WTC11 (cell line): ENCODE data around the gene ZSWIM9. TPM values are rescaled to one million over a fixed set of nuclear protein-coding genes. Genes with fewer than 3 reads are reported as not detected.

ENCODE experiments used
- ATAC-seq: fragments of 200-7000 bp; cut with Tn5 transposase; 2 replicates; pipeline ENCODE4 v1.10.0; 2021; ENCODE audit warnings: mild to moderate bottlenecking, moderate library complexity
- CTCF ChIA-PET: fragments of 300-600 bp; sonication (Branson Sonifier 250); formaldehyde crosslinking; loops from one replicate; lab custom pipeline; 2021; ENCODE audit warnings: antibody characterized with exemption; lab: Charles Lee
- POLR2A ChIA-PET: fragments of 350-600 bp; sonication (Branson Sonifier 250); formaldehyde crosslinking; loops from one replicate; lab custom pipeline; 2021; ENCODE audit warnings: antibody characterized with exemption; lab: Charles Lee
- DNase-seq: peaks from one replicate; pipeline ENCODE4 v3.0.0; 2021; ENCODE audit warnings: low spot score
- H3K27ac Mint-ChIP-seq: 2 replicates; pipeline ENCODE4 v1.8.0; 2021; ENCODE audit warnings: mixed read lengths
- H3K27me3 Mint-ChIP-seq: 2 replicates; pipeline ENCODE4 v1.8.0; 2021; ENCODE audit warnings: low read depth, mild to moderate bottlenecking, moderate library complexity, mixed read lengths
- H3K36me3 Mint-ChIP-seq: 2 replicates; pipeline ENCODE4 v1.8.0; 2021; ENCODE audit warnings: mixed read lengths
- H3K4me1 Mint-ChIP-seq: 2 replicates; pipeline ENCODE4 v1.8.0; 2022; ENCODE audit warnings: mixed read lengths
- H3K4me3 Mint-ChIP-seq: 2 replicates; pipeline ENCODE4 v1.8.0; 2021; ENCODE audit warnings: mild to moderate bottlenecking, moderate library complexity, mixed read lengths
- H3K9me3 Mint-ChIP-seq: 2 replicates; pipeline ENCODE4 v1.8.0; 2021; ENCODE audit warnings: mixed read lengths
- CREB1 ChIP-seq: sonication (generic); formaldehyde crosslinking; IDR thresholded peaks from 2 replicates; pipeline ENCODE4 v1.8.0; 2023; ENCODE audit warnings: mild to moderate bottlenecking, missing genetic modification reagents
- CREM ChIP-seq: sonication (generic); formaldehyde crosslinking; IDR thresholded peaks from 2 replicates; pipeline ENCODE4 v1.8.1; 2022; ENCODE audit warnings: mild to moderate bottlenecking, missing genetic modification reagents, moderate library complexity
- GABPB1 ChIP-seq: sonication (generic); formaldehyde crosslinking; IDR thresholded peaks from 2 replicates; pipeline ENCODE4 v1.8.1; 2023; ENCODE audit warnings: mild to moderate bottlenecking, missing genetic modification reagents
- MXD4 ChIP-seq: fragments of 250-450 bp; sonication (Bioruptor Pico); IDR thresholded peaks from 2 replicates; pipeline ENCODE4 v1.8.0; 2021; ENCODE audit warnings: mild to moderate bottlenecking, moderate library complexity, borderline replicate concordance
- NFYB ChIP-seq: sonication (generic); formaldehyde crosslinking; conservative IDR thresholded peaks from 2 replicates; pipeline ENCODE4 v1.8.0; 2022; ENCODE audit warnings: low read depth, missing genetic modification reagents
- NR3C1 ChIP-seq: sonication (generic); formaldehyde crosslinking; conservative IDR thresholded peaks from 2 replicates; pipeline ENCODE4 v1.8.1; 2023; ENCODE audit warnings: low read depth, mild to moderate bottlenecking, missing genetic modification reagents
- OVOL2 ChIP-seq: fragments of 250-450 bp; sonication (Bioruptor Pico); IDR thresholded peaks from 2 replicates; pipeline ENCODE4 v1.9.0; 2021; ENCODE audit warnings: mild to moderate bottlenecking, borderline replicate concordance
- RORB ChIP-seq: fragments of 250-450 bp; sonication (Bioruptor Pico); IDR thresholded peaks from 2 replicates; pipeline ENCODE4 v1.9.0; 2021; ENCODE audit warnings: mild to moderate bottlenecking
- TEAD4 ChIP-seq: sonication (generic); formaldehyde crosslinking; IDR thresholded peaks from 2 replicates; pipeline ENCODE4 v1.8.0; 2022; ENCODE audit warnings: mild to moderate bottlenecking, missing genetic modification reagents
- ZNF416 ChIP-seq: fragments of 250-450 bp; sonication (Bioruptor Pico); IDR thresholded peaks from 2 replicates; pipeline ENCODE4 v1.9.0; 2021; ENCODE audit warnings: mild to moderate bottlenecking, inconsistent platforms
- total RNA-seq: library from RNA; stranded (reverse); gene quantifications from 3 replicates; pipeline ENCODE4 v1.2.3, GENCODE V29; 2021
- TF ChIP-seq, protein P1 (sequence below): fragments of 250-450 bp; sonication (Bioruptor Pico); IDR thresholded peaks from 2 replicates; pipeline ENCODE4 v1.9.0; 2021; ENCODE audit warnings: mild to moderate bottlenecking, borderline replicate concordance
- TF ChIP-seq, protein P2 (sequence below): sonication (generic); formaldehyde crosslinking; conservative IDR thresholded peaks from 2 replicates; pipeline ENCODE4 v1.8.1; 2023; ENCODE audit warnings: mild to moderate bottlenecking, low read depth, missing genetic modification reagents, moderate library complexity
- TF ChIP-seq, protein P3 (sequence below): sonication (generic); formaldehyde crosslinking; IDR thresholded peaks from 2 replicates; pipeline ENCODE4 v1.8.0; 2022; ENCODE audit warnings: mild to moderate bottlenecking, missing genetic modification reagents
- TF ChIP-seq, protein P4 (sequence below): sonication (generic); formaldehyde crosslinking; IDR thresholded peaks from 2 replicates; pipeline ENCODE4 v1.8.0; 2023; ENCODE audit warnings: missing genetic modification reagents, mild to moderate bottlenecking, borderline replicate concordance
- TF ChIP-seq, protein P5 (sequence below): sonication (generic); formaldehyde crosslinking; IDR thresholded peaks from 2 replicates; pipeline ENCODE4 v1.8.1; 2022; ENCODE audit warnings: missing genetic modification reagents, borderline replicate concordance
- TF ChIP-seq, protein P6 (sequence below): fragments of 250-450 bp; sonication (Bioruptor Pico); IDR thresholded peaks from 2 replicates; pipeline ENCODE4 v1.9.0; 2021; ENCODE audit warnings: mild to moderate bottlenecking
- TF ChIP-seq, protein P7 (sequence below): sonication (generic); formaldehyde crosslinking; IDR thresholded peaks from 2 replicates; pipeline ENCODE4 v1.8.1; 2023; ENCODE audit warnings: mild to moderate bottlenecking, missing genetic modification reagents, moderate library complexity

The ZSWIM9 gene
- total RNA-seq, 1 experiment from 2014 or later, result 12.8 TPM

DNA sequence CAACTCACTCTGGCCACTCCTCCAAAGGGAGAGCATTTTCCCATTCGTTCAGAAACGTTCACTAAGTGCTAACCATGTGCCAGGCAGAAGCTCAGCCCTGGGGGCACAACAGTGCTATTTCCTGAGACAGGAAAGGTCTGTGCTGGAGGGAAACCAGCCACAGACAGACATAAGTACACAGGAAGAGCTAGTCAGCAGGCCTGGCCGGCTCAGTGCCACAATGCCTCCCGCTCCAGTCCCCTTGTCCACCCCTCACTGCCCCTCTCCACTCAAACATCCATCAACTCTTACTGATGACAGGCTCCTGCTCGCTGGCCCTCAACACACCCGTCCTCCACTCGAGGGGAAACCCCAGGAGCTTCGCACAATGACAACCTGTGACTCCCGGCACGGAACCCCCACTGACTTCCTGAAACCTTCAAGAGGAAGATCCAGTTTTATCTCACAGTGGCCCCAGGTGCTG, 48.5 kb upstream of the ZSWIM9 start:
- ChIA-PET CTCF (no interaction called here), POLR2A (no interaction called here)
- H3K4me1 Mint-ChIP-seq, result no peaks in the 10 kb centered on the region
- no peak overlapping the region for H3K27ac Mint-ChIP-seq
- no peak for DNase-seq
- ATAC-seq, result no peak
- peaks cover 66% of the 10 kb centered on the region for H3K36me3 Mint-ChIP-seq
- TF ChIP-seq NFYB (CRISPR knock-in tag), result no peak
- TF ChIP-seq, protein P1, sequence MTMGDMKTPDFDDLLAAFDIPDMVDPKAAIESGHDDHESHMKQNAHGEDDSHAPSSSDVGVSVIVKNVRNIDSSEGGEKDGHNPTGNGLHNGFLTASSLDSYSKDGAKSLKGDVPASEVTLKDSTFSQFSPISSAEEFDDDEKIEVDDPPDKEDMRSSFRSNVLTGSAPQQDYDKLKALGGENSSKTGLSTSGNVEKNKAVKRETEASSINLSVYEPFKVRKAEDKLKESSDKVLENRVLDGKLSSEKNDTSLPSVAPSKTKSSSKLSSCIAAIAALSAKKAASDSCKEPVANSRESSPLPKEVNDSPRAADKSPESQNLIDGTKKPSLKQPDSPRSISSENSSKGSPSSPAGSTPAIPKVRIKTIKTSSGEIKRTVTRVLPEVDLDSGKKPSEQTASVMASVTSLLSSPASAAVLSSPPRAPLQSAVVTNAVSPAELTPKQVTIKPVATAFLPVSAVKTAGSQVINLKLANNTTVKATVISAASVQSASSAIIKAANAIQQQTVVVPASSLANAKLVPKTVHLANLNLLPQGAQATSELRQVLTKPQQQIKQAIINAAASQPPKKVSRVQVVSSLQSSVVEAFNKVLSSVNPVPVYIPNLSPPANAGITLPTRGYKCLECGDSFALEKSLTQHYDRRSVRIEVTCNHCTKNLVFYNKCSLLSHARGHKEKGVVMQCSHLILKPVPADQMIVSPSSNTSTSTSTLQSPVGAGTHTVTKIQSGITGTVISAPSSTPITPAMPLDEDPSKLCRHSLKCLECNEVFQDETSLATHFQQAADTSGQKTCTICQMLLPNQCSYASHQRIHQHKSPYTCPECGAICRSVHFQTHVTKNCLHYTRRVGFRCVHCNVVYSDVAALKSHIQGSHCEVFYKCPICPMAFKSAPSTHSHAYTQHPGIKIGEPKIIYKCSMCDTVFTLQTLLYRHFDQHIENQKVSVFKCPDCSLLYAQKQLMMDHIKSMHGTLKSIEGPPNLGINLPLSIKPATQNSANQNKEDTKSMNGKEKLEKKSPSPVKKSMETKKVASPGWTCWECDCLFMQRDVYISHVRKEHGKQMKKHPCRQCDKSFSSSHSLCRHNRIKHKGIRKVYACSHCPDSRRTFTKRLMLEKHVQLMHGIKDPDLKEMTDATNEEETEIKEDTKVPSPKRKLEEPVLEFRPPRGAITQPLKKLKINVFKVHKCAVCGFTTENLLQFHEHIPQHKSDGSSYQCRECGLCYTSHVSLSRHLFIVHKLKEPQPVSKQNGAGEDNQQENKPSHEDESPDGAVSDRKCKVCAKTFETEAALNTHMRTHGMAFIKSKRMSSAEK (CRISPR knock-in tag), result no peak
- TF ChIP-seq, protein P2, sequence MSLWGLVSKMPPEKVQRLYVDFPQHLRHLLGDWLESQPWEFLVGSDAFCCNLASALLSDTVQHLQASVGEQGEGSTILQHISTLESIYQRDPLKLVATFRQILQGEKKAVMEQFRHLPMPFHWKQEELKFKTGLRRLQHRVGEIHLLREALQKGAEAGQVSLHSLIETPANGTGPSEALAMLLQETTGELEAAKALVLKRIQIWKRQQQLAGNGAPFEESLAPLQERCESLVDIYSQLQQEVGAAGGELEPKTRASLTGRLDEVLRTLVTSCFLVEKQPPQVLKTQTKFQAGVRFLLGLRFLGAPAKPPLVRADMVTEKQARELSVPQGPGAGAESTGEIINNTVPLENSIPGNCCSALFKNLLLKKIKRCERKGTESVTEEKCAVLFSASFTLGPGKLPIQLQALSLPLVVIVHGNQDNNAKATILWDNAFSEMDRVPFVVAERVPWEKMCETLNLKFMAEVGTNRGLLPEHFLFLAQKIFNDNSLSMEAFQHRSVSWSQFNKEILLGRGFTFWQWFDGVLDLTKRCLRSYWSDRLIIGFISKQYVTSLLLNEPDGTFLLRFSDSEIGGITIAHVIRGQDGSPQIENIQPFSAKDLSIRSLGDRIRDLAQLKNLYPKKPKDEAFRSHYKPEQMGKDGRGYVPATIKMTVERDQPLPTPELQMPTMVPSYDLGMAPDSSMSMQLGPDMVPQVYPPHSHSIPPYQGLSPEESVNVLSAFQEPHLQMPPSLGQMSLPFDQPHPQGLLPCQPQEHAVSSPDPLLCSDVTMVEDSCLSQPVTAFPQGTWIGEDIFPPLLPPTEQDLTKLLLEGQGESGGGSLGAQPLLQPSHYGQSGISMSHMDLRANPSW (CRISPR knock-in tag), result no peak
- TF ChIP-seq, protein P3, sequence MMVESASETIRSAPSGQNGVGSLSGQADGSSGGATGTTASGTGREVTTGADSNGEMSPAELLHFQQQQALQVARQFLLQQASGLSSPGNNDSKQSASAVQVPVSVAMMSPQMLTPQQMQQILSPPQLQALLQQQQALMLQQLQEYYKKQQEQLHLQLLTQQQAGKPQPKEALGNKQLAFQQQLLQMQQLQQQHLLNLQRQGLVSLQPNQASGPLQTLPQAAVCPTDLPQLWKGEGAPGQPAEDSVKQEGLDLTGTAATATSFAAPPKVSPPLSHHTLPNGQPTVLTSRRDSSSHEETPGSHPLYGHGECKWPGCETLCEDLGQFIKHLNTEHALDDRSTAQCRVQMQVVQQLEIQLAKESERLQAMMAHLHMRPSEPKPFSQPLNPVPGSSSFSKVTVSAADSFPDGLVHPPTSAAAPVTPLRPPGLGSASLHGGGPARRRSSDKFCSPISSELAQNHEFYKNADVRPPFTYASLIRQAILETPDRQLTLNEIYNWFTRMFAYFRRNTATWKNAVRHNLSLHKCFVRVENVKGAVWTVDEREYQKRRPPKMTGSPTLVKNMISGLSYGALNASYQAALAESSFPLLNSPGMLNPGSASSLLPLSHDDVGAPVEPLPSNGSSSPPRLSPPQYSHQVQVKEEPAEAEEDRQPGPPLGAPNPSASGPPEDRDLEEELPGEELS (CRISPR knock-in tag), result no peak
- TF ChIP-seq GABPB1 (CRISPR knock-in tag), result no peak
- TF ChIP-seq ZNF416 (CRISPR knock-in tag), result no peak
- TF ChIP-seq CREB1 (CRISPR knock-in tag), result no peak
- TF ChIP-seq, protein P4, sequence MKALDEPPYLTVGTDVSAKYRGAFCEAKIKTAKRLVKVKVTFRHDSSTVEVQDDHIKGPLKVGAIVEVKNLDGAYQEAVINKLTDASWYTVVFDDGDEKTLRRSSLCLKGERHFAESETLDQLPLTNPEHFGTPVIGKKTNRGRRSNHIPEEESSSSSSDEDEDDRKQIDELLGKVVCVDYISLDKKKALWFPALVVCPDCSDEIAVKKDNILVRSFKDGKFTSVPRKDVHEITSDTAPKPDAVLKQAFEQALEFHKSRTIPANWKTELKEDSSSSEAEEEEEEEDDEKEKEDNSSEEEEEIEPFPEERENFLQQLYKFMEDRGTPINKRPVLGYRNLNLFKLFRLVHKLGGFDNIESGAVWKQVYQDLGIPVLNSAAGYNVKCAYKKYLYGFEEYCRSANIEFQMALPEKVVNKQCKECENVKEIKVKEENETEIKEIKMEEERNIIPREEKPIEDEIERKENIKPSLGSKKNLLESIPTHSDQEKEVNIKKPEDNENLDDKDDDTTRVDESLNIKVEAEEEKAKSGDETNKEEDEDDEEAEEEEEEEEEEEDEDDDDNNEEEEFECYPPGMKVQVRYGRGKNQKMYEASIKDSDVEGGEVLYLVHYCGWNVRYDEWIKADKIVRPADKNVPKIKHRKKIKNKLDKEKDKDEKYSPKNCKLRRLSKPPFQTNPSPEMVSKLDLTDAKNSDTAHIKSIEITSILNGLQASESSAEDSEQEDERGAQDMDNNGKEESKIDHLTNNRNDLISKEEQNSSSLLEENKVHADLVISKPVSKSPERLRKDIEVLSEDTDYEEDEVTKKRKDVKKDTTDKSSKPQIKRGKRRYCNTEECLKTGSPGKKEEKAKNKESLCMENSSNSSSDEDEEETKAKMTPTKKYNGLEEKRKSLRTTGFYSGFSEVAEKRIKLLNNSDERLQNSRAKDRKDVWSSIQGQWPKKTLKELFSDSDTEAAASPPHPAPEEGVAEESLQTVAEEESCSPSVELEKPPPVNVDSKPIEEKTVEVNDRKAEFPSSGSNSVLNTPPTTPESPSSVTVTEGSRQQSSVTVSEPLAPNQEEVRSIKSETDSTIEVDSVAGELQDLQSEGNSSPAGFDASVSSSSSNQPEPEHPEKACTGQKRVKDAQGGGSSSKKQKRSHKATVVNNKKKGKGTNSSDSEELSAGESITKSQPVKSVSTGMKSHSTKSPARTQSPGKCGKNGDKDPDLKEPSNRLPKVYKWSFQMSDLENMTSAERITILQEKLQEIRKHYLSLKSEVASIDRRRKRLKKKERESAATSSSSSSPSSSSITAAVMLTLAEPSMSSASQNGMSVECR (CRISPR knock-in tag), result no peak
- no peak for TF ChIP-seq CREM (CRISPR knock-in tag)
- TF ChIP-seq OVOL2 (CRISPR knock-in tag), result no peak
- no peak for TF ChIP-seq MXD4
- no peak for TF ChIP-seq NR3C1
- TF ChIP-seq, protein P5, sequence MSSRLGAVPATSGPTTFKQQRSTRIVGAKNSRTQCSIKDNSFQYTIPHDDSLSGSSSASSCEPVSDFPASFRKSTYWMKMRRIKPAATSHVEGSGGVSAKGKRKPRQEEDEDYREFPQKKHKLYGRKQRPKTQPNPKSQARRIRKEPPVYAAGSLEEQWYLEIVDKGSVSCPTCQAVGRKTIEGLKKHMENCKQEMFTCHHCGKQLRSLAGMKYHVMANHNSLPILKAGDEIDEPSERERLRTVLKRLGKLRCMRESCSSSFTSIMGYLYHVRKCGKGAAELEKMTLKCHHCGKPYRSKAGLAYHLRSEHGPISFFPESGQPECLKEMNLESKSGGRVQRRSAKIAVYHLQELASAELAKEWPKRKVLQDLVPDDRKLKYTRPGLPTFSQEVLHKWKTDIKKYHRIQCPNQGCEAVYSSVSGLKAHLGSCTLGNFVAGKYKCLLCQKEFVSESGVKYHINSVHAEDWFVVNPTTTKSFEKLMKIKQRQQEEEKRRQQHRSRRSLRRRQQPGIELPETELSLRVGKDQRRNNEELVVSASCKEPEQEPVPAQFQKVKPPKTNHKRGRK (CRISPR knock-in tag), result no peak
- no peak for TF ChIP-seq RORB
- TF ChIP-seq, protein P6, sequence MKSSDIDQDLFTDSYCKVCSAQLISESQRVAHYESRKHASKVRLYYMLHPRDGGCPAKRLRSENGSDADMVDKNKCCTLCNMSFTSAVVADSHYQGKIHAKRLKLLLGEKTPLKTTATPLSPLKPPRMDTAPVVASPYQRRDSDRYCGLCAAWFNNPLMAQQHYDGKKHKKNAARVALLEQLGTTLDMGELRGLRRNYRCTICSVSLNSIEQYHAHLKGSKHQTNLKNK (CRISPR knock-in tag), result no peak
- TF ChIP-seq, protein P7, sequence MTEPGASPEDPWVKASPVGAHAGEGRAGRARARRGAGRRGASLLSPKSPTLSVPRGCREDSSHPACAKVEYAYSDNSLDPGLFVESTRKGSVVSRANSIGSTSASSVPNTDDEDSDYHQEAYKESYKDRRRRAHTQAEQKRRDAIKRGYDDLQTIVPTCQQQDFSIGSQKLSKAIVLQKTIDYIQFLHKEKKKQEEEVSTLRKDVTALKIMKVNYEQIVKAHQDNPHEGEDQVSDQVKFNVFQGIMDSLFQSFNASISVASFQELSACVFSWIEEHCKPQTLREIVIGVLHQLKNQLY (CRISPR knock-in tag), result no peak
- no peak for TF ChIP-seq TEAD4 (CRISPR knock-in tag)
- H3K4me3 Mint-ChIP-seq, result no peak overlapping the region
- no peaks in the 10 kb centered on the region for H3K27me3 Mint-ChIP-seq
- no peaks in the 10 kb centered on the region for H3K9me3 Mint-ChIP-seq
